Skin epidermis (tissue), 12 donors: ENCODE measurements around the gene SEL1L3.

Experiments
- H3K27ac ChIP-seq, 21 experiments: fragments of 200-600 bp; sonication (generic) in 11 of 21; one replicate each; pipeline ENCODE4 v1.5.0; 2020; ENCODE audit warnings: mild to moderate bottlenecking in 3 of 21, inconsistent platforms in 2 of 21, moderate library complexity in 2 of 21
- H3K4me3 ChIP-seq, 7 experiments: fragments of 200-600 bp; sonication (generic) in 2 of 7; one replicate each; pipeline ENCODE4 v1.5.0; 2020; ENCODE audit warnings: inconsistent platforms in 2 of 7, mild to moderate bottlenecking in 2 of 7, moderate library complexity in 1 of 7

SEL1L3 gene

DNA sequence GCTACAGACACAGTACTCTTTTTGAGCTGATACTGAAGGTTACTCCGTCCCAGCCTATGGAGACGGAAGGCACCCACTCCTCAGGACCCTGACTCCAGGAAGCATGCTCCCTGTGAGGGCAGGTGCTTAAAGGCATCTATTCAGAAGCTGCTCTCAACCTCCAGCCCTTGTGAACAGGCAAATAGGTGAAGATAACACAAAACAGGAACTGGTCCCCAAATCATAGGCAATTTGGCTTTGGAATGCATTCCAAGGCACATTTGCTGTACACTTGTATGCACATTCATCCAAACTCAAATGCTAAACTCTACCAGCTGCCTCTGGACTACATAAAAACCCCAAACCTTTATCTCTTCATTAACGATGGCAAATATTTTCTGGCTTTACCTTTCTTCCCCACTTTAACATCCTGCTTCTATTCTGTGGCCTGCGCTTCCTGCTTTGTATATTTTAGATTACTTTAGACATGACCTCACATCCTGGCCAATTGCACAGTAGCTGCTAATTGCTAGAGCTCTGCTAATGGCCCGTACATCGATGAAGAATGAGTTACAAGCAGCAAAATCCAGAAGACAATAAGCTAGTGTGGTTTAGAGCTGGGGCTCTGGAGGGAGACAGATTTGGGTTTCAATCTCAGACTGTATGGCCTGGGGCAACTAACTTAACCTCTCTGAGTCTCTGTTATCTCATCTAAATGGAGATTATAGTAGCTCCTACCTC is 3.2 kb downstream of the SEL1L3 start:
- H3K4me3 ChIP-seq = no peak overlapping the region
- peak overlapping the region in 17 of 21 experiments; percentile 2 to 87 (median 61) for H3K27ac ChIP-seq

DNA sequence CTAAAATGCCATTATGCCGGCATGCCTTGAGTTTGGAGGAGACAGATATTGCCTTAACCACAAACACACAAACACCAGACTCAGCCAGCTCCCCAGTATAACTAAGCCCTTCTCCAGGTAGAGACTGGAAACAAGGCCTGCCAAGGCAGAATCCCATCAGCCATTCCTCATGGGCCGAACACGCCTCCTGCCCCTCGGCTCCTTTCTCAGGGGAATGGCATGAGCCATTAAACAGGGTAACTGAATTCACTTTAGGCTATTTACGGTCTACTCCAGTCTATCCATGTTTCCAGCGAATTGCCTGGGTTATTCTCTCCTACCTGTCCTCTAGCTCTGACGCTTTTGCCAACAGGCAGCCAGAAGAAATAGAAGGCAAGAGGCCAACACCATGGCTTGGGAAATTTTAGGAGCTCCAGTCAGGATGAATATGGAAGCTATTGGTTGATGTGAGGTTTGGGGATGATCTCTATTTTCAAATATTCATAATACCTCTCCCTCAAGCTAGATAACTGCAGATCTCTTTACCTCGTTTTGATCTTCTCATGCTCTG is 4.9 kb downstream of the SEL1L3 start:
- H3K27ac ChIP-seq = peak overlapping the region in 3 of 21 experiments; percentile 0 to 87 (median 55)

DNA sequence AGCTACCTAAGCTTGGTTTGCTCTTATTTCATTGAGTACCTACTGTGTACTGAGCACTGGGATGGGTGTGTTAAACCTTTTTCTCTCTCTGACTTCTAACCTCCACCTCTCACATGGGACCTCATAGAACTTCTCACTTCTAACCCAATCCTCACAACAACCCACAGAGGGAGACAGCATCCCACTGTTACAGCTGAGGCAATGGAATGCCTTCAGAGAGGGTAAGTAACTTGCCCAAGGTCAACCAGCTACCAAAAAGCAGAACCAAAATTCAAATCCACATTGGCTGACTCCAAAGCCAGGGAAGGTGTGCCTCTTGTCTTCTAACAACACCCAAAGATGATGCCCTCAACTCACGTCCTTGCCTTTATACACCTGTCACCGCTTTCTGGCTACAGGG is 5.4 kb downstream of the SEL1L3 start:
- Histone ChIP-seq H3K27ac (peak overlapping the region in 6 of 21 experiments; percentile 0 to 55 (median 20)), H3K4me3 (no peak overlapping the region)

More for the DNA sequence above, 4.9 kb downstream of the SEL1L3 start:
- no peak overlapping the region for H3K4me3 ChIP-seq

DNA sequence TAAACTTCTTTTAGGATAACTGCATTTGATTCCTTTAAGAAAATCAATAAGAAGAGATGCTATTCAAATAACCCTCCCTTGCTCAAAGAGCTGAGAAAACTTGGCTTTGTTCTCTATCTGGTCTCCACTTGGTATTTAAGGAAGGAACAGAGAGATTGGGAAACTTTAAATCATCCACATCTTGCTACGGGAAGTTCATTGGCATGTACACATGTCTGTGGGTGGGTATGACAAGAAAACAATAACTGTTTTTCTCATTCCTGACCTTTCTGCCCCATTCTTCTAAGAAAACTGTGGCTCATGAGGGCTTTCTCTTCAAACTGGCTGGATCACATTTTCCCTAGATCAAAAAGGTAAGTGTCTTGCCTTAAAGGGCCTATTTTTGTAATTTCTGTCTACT is 6.0 kb downstream of the SEL1L3 start:
- H3K27ac ChIP-seq = peak overlapping the region in 4 of 21 experiments; percentile 0 to 45 (median 14)
- H3K4me3 ChIP-seq = no peak overlapping the region

DNA sequence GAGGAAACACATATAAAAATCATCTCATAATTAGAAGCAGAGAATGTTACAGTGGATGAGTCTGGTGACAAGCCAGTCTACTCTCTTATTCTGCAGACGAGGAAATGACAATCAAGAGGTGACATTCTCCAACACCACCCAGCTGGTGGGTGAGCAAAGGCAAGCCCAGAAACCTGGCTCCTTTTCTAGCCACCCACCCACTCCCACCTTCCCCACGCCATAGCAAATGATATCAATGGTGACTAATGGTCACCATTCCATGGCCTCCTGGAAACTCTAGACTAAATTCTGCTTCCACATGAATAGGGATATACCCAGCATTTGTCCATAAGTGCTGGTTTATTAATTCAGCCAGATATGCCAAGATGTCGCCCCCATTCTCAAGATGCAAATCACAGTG is 10.7 kb downstream of the SEL1L3 start:
- Histone ChIP-seq H3K4me3 (no peak overlapping the region), H3K27ac (no peak overlapping the region)

DNA sequence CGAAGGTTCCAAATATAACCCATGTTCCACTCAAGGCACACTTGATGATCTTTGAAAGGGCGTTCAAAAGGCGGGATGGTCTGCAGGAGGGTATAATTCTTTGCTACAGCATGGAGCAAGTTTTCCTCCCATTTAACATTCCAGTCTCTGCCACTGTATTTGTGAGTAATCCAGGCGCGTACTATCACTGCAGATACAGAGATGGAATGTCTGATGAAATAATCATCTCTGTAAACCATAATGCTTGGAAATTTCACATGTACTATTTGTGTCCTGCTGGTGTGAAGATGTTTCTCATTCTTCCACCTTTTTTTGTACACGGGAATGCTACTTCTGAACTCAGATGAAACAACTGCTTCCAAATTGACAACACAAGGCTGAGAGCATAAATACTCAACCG is 15.5 kb downstream of the SEL1L3 start:
- Histone ChIP-seq H3K4me3 (no peak overlapping the region), H3K27ac (no peak overlapping the region)

DNA sequence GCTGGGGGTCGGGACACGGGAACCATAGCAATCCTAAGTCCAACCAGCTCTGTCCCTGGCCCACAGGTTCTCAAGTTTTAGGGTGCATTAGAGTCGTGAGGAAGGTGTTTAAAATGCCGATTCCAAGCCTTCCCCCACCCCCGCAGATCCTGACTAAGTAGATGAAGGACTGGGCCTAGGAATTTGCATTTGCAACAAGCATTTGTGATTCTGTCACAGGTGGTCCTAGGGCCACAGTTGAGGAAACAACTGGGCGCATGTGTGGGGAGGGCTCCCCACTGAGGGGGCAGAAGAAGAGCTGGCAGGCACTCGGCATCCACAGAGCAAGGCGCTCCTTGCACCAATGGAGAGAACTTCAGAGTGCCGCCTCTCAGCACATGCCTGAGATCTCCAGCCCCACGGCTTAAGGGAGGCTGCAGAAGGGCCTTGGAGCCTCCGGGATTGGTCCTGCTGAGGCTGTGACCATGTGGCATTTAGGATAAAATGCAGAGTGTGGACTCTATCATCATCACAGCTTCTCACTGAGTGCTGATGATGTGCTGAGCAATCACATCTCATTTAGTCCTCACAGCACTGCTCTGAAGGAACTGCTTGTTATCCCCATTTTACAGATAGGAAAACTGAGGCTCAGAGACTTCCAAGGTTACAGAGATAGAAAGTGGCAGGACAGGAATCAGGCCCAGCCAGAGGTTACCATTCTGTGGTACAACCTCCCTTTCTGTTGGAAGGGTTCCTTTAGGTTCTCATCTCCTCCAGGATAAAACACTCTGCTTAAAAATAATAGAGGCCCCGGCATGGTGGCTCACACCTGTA is 16.7 kb downstream of the SEL1L3 start:
- Histone ChIP-seq H3K27ac (no peak overlapping the region), H3K4me3 (no peak overlapping the region)

DNA sequence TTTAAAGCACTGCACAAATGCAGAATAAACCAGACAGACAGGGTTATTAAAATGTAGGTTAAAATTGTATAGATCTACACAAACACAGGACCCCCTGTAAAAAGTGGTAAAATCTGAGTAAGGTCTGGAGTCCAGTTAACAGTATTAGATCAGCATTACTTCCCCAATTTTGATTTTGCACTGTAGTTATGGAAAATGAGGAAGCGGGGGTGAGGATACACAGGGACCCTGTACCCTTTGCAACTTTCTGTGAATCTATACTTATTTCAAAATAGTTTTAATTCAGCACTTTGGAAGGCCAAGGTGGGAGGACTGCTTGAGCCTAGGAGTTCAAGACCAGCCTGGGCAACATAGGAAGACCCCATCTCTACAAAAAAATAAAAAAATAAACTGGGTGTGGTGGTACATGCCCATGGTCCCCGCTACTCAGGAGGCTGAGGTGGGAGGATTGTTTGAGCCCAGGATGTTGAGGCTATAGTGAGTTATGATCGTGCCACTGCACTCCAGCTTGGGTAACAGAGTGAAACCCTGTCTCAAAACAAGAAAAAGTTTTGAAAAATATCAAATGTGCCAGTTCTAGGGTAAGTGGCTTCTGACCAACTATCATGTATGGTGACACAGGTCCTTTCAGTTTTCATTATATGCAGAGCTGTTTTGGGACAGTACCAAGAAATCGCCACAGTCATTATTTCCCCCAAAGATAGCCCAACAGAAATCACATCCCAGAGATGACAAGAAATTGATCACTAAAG is 17.7 kb downstream of the SEL1L3 start:
- H3K27ac ChIP-seq = no peak overlapping the region
- no peak overlapping the region for H3K4me3 ChIP-seq

DNA sequence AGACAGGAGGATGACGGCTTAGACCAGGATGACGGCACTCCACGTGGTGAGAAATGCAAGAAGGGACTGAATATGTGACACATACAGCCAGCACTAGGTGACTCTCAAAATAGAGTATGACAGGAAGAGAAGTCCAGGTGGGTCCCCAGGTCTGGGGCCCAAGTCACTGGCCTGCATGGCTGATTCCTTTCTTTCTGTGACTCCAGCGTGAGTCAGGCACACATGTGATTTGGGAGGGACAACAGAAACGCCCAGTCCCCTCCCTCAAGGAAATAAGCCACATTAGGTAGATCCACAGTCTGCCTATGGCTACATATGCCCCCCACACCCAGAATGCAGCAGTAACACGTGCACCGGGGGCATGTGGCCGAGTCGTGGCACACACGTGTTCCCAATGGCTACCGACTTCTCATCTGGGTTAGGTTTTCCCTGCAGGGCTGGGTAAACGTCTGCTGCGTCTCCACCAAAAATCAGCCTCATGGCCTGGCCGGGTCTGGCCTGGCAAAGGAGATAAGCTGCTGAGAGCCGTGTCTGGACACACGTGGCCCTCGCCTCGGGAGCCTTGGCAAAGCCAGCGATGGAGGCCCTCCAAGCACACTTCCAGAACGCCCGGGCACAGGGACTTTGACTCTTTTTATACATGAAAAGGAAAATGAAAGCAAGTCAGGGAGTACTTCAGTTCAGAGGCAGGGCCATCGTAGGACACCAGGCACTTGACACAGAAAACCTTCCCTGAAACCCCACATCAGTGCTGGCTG is 19.3 kb downstream of the SEL1L3 start:
- Histone ChIP-seq H3K27ac (peak overlapping the region in 8 of 21 experiments; percentile 11 to 62 (median 32)), H3K4me3 (no peak overlapping the region)

DNA sequence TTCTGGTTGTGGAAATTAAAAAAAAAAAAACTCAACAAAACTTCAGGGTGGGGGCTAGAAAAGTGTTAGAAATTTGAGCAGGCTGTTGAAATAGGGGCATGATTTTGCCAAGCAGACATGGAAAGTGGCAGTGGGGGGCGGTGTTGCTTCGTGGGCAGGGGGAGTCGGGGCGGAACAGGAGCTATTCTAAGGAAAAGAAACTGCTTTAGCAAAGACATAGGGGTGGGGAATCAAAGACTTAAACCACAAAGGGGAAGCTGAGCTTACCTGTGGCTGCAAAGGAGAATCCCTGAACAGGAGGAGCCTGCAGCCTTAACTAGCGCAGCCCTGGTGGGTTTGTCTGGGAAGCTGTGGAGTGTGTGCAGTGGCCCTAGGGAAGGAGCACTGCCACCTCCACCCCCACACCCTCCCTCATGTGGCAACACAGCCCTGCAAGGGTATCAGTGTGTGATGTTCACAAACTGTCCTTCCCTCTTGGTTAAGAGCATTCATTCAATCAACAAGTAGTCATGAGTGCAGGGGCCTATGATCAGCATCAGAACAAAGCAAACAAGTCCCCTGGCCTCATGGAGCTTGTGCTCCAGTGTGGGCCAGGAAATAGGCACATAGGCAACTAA is 20.5 kb downstream of the SEL1L3 start:
- Histone ChIP-seq H3K4me3 (no peak overlapping the region), H3K27ac (no peak overlapping the region)

DNA sequence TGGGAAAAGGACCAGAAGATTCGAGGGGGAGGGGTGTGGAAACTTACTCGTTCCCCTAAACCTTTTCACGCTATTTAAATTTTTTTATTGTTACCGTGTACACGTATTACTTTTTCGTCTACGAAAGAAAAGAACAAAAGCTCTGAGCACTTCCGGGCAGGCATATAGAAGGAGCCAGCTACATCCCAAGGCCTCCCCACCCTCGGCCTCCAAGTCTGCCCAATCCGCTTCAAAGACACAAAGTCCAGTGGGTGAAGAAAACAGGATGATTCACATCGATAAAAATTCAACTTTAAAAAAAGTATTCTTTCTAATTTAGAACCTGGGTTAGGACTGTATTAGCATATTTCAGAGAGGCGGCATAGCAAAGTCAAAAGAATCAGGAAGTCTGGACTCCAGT is 23.1 kb downstream of the SEL1L3 start:
- H3K4me3 ChIP-seq = no peak overlapping the region
- no peak overlapping the region for H3K27ac ChIP-seq

DNA sequence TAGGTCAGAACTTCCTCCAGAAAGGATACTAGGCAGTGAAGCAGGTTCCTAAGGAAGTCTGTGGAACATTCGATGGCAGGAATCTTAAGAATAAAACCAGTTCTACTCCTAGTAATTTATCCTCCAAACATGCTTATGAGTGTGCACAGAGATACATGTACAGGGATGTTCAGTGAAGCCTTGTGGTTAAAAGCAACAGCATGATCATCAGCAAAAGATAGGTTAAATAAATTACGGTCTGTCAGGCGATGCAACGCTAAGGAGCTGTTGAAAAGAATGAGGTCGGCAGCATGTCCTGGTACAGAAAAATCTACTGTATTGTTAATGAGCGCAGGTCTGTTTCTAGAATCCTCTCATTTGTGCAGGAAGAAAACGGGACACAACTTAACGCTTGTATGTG is 23.6 kb downstream of the SEL1L3 start:
- Histone ChIP-seq H3K4me3 (no peak overlapping the region), H3K27ac (no peak overlapping the region)

DNA sequence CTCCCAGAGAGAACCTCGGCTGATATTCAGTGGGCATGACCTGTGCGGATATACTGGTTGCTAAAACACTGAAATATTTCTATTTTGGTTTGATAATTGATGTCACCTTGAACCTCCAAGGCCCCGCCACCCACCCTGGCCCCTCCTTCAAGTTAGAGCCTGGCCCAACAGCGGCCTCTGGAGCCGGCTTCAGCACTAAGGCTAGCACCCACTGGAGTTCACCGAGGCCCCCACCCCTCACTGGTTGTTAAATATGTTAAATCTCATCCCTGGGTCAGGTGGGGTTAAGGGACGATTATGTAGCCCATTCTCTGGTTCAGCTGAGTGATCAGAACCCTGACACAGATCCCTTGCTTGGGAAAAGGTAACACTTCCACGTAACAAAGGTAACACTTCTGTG is 24.3 kb downstream of the SEL1L3 start:
- H3K27ac ChIP-seq = no peak overlapping the region
- H3K4me3 ChIP-seq = no peak overlapping the region

DNA sequence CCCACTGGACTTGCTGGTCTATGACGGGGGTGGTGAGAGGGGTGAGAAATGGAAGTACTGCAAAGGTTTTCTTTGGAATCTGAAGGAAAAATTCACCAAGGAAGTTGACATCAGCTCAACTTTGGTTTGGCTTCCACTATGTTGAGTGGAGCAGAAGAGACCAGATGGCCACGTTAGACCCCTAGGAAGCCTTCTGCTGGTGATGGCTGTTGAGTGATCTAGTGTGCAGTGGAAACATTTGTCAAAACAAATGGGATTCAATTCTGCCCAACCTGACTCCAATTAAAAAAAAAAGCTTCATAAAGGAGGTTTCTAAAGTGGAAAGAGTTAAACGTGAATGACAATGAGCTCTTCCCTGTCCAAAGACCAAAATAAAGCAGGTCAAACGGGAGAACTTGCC is 25.7 kb downstream of the SEL1L3 start:
- no peak overlapping the region for H3K27ac ChIP-seq
- no peak overlapping the region for H3K4me3 ChIP-seq

DNA sequence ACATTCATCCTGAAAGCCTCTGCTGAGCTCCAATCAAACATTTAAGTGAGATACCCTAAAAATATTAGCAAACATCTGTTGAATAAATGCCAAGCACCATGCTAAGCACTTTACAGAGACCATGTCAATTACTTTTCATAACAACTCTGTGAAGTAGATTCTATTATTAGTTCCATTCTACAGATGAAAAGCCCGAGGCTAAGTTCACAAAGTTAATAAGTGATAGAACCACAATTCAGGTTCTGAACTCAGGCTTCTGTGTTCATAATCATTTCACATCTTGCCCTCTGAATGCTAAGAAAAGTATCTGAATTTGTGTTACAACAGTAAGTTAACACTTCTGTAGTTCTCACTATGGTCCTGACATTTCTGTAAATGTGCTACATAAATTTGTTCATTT is 27.4 kb downstream of the SEL1L3 start:
- no peak overlapping the region for H3K27ac ChIP-seq
- H3K4me3 ChIP-seq = no peak overlapping the region

DNA sequence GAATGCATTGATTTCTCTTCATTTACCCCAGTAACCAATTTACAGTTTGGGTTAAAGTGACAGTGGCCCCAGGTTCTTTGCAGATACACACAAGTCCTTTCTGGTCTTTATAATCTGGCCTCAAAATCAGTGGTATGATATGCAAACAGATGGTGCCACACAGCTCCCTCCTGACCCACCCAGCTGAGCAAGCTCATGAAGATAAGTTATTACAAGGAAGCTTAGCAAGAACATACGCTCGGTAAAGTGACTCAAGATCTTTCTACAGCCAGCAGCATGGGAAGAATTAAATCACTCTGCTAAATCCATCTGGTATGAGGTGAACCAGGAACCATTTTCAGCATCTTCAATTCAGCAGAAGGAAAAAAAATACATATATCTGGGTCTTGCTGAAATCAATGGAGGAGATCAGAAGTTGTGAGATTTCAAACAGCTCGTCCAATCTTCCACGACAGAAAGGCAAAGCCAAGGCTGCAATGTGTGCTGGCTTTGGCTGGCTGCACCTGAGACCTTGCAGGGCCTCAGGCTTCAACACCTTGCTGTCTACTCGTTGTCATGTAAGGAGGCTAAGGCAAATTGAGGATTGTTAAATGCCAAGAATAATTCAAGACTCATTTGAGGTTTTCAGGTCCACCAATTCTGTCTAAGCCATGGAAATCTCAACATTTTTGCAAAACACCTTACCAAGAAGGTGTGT is 28.2 kb downstream of the SEL1L3 start:
- H3K4me3 ChIP-seq = no peak overlapping the region
- H3K27ac ChIP-seq = no peak overlapping the region

DNA sequence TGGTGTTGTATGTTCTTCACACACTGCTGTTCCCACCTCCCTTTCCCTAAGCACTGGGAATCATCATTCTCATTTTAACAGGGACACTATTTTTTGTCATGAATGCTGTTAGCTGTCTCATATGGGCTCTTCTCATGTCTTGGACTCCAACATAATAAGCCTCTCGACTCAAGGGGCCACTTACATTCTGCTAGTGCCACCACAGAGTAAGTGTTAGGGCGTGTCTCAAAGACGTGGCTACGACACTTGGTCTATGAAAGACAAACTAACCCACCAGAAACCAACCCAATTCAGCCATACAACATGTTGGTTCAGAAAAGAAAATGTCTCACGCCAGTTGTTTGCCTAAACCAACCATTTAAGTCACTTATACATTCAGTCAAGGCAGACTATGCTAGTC is 32.2 kb downstream of the SEL1L3 start:
- Histone ChIP-seq H3K27ac (no peak overlapping the region), H3K4me3 (no peak overlapping the region)

DNA sequence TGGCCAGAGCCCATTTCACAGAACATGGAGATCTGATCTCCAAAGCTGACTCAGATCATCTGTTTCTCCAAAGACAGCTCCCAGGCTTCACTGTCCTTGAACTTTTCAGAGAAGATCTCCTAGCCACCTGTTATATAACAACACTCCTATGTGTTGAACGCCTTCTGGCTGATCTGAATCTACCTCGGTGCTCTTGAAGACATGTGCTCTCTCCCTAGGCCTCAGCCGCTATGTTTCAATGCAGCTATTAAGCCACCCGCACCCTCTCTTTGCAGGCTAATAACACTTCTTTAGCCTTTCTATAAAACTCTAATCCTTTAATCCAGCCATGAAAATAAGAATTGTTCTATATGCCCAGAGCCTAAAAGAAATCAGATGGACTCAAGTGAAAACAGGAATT is 34.9 kb downstream of the SEL1L3 start:
- H3K4me3 ChIP-seq = no peak overlapping the region
- H3K27ac ChIP-seq = no peak overlapping the region

DNA sequence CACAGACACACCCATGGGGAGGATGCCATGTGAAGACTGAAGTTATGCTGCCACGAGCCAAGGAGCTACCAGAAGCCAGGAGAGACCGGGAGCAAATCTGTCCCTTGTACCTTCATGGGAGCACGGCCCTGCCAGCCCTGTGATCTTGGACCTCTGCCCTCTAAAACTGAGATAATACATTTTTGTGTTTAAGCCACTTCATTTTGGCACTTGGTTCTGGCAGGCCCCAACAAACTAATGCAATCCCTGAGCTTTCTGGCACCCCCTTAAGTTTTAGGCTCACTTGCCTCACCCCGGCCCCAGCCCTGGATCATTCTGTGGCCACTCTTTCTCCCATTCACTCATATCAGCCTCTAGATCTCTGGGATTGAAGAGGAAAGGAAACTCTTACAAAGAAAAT is 35.4 kb downstream of the SEL1L3 start:
- Histone ChIP-seq H3K27ac (no peak overlapping the region), H3K4me3 (no peak overlapping the region)
